ENCODE measurements around the gene HEATR3.

HEATR3 gene

DNA sequence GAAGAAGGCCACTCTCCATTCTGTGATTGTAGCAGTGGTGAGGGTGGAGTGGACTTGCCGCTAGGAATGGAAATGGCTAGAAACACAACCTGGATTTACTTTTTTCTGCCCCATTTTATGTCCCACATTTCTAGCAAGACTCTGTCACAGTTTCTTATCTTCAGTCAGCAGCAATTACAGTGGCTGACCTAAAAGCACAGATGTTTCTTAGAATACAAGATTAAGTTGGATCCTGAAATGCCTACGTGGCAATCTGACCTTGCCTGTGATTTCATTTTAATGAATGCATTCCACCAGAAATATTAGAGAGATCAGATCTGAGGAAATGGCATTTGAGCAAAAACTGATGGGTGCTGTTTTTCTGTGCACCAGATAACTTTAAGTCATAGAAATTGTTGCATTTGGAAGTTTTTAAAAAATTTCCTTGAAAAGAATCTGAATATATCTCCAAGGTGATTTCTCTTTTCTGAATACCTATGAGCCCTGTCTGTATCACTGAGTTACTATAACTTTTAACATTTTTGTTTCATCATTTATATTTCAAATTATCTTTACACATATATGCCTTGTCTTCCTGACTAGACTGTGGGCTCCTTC lies 5.4 kb downstream of the HEATR3 start:
- Histone ChIP-seq H3K36me3 (ENCODE audit: control insufficient read depth in 2 of 2, insufficient read depth in 2 of 2, low read length in 2 of 2) (peaks cover 2 to 8% of the 10 kb centered on the region in 2 donors), H3K27ac (ENCODE audit: low read length) (no peak overlapping the region), H3K27me3 (ENCODE audit: control insufficient read depth in 1 of 2, insufficient read depth in 2 of 2, low read length in 2 of 2) (no peaks in the 10 kb centered on the region), H3K9ac (ENCODE audit: low read length in 2 of 2) (no peak overlapping the region), H3K4me1 (ENCODE audit: control insufficient read depth, insufficient read depth, low read length) (peaks cover 20% of the 10 kb centered on the region), H3K9me3 (ENCODE audit: control insufficient read depth in 2 of 2, low read length in 2 of 2) (no peaks in the 10 kb centered on the region), H3K4me3 (ENCODE audit: low read length in 2 of 2) (no peak overlapping the region)

DNA sequence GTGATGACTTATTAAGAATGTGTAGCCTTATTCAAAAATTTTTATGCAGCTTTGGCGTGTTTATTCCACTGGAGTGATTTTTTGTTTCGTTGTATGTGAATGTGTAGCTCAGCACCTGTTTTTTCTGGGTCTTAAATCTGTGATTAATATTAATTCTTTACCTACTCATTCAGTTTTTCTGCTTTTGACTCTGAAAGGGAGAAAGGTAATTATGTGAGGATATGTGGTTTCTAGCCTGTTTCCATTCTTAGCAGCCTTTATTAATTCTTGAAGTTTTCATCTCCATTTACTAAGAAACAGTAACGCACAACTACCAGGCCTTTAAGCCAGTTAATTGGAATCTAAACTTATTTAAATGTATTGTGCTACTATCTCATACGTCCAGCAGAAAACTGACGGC lies 7.0 kb downstream of the HEATR3 start:
- no peaks in the 10 kb centered on the region for H3K9me3 ChIP-seq (ENCODE audit: control insufficient read depth in 2 of 2, low read length in 2 of 2)
- peaks cover 7% of the 10 kb centered on the region for H3K4me1 ChIP-seq (ENCODE audit: control insufficient read depth, insufficient read depth, low read length)
- H3K4me3 ChIP-seq (ENCODE audit: low read length in 2 of 2): no peak overlapping the region
- H3K36me3 ChIP-seq (ENCODE audit: control insufficient read depth in 2 of 2, insufficient read depth in 2 of 2, low read length in 2 of 2): peaks cover 4 to 8% of the 10 kb centered on the region in 2 donors
- H3K9ac ChIP-seq (ENCODE audit: low read length in 2 of 2): no peak overlapping the region
- no peak overlapping the region for H3K27ac ChIP-seq (ENCODE audit: low read length)
- no peaks in the 10 kb centered on the region for H3K27me3 ChIP-seq (ENCODE audit: control insufficient read depth in 1 of 2, insufficient read depth in 2 of 2, low read length in 2 of 2)

DNA sequence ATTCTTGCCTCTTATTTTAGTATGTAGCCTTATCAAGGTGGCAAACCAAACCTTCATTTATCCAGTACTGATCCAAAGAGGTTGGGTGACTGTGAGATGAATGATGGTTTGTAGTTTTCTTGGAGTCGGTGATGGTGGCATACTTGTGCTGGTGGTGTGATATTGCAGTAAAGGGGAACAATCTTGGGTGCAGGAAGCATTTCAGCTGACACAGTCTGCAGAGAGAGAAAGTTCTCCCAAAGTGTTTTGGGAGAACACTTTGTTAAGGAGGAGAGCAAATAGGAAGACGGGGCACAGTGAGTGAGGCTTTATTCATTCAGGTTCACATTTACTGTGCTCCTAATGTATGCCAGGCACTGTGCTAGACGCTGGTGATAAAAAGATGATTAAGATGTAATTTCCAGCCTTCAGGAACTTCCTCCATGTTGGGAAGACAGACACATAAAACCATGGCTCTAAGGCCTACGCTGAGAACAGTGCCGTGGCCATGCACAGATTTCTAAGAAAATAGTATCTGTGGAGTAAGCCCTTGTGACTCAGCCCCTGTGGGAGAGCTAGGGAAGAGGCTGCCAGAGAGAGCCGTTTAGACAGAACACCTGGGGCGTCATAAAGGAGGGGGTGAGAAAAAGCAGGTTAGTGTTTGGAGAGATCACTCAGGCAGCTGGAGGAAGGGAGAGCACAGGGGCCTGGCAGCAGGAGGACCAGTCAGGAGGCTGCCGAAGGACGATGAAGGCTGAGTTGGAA lies 13.8 kb downstream of the HEATR3 start:
- H3K9ac ChIP-seq (ENCODE audit: low read length in 2 of 2): no peak overlapping the region
- no peak overlapping the region for H3K27ac ChIP-seq (ENCODE audit: low read length)
- no peaks in the 10 kb centered on the region for H3K4me1 ChIP-seq (ENCODE audit: control insufficient read depth, insufficient read depth, low read length)
- H3K4me3 ChIP-seq (ENCODE audit: low read length in 2 of 2): no peak overlapping the region
- no peaks in the 10 kb centered on the region for H3K9me3 ChIP-seq (ENCODE audit: control insufficient read depth in 2 of 2, low read length in 2 of 2)
- no peaks in the 10 kb centered on the region for H3K27me3 ChIP-seq (ENCODE audit: control insufficient read depth in 1 of 2, insufficient read depth in 2 of 2, low read length in 2 of 2)
- peaks cover 19 to 29% of the 10 kb centered on the region in 2 donors for H3K36me3 ChIP-seq (ENCODE audit: control insufficient read depth in 2 of 2, insufficient read depth in 2 of 2, low read length in 2 of 2)

DNA sequence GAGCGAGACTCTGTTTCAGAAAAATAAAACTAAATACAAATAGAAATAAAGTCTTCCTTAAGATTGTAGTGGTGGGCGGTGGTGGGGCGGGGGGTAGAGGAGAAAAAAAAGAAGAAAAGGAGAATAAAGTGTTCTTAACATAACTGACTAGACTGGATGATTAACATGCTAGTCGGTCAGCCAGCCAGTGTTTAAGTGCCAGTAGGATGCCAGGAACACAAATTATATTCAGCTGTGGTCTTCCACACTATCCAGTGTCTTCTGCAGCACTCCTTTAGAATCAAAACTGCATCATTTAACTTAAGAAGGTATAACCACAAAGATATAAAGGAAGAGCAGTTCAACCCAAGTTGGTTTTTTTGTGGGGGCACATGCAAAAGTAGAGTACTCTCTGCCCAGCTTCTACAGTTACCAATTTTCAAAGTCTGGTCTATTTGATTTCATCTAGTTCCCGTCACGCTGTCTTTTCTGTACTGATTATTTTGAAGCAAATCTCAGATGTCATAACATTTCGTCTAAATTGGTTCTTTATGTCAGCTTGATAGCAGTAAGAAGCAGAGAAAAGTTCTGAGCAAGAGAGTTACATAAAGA lies 15.8 kb downstream of the HEATR3 start:
- Histone ChIP-seq H3K4me1 (ENCODE audit: control insufficient read depth, insufficient read depth, low read length) (no peaks in the 10 kb centered on the region), H3K9ac (ENCODE audit: low read length in 2 of 2) (no peak overlapping the region), H3K36me3 (ENCODE audit: control insufficient read depth in 2 of 2, insufficient read depth in 2 of 2, low read length in 2 of 2) (peaks cover 31 to 32% of the 10 kb centered on the region in 2 donors), H3K9me3 (ENCODE audit: control insufficient read depth in 2 of 2, low read length in 2 of 2) (no peaks in the 10 kb centered on the region), H3K4me3 (ENCODE audit: low read length in 2 of 2) (no peak overlapping the region), H3K27me3 (ENCODE audit: control insufficient read depth in 1 of 2, insufficient read depth in 2 of 2, low read length in 2 of 2) (no peaks in the 10 kb centered on the region), H3K27ac (ENCODE audit: low read length) (no peak overlapping the region)

DNA sequence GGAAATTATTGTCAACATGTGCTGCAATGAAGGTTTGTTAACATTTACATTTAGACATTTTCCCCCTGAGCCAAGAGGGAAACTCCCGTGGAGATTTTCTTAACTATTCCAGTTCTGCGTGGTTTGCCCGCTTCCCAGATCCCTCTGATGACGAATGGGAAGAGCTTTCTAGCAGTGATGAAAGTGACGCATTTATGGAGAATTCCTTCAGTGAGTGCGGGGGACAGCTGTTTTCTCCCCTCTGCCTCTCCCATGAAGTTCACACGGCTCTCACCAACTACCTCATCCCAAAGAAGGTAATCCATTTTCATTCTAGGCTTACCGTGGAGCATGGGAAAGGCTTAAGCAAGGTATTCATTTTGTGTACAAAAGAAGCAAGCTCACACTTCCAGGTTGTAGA lies 18.2 kb downstream of the HEATR3 start:
- Histone ChIP-seq H3K36me3 (ENCODE audit: control insufficient read depth in 2 of 2, insufficient read depth in 2 of 2, low read length in 2 of 2) (peaks cover 35 to 47% of the 10 kb centered on the region in 2 donors), H3K4me3 (ENCODE audit: low read length in 2 of 2) (no peak overlapping the region), H3K4me1 (ENCODE audit: control insufficient read depth, insufficient read depth, low read length) (no peaks in the 10 kb centered on the region), H3K27me3 (ENCODE audit: control insufficient read depth in 1 of 2, insufficient read depth in 2 of 2, low read length in 2 of 2) (no peaks in the 10 kb centered on the region), H3K9ac (ENCODE audit: low read length in 2 of 2) (no peak overlapping the region), H3K9me3 (ENCODE audit: control insufficient read depth in 2 of 2, low read length in 2 of 2) (no peaks in the 10 kb centered on the region), H3K27ac (ENCODE audit: low read length) (no peak overlapping the region)

DNA sequence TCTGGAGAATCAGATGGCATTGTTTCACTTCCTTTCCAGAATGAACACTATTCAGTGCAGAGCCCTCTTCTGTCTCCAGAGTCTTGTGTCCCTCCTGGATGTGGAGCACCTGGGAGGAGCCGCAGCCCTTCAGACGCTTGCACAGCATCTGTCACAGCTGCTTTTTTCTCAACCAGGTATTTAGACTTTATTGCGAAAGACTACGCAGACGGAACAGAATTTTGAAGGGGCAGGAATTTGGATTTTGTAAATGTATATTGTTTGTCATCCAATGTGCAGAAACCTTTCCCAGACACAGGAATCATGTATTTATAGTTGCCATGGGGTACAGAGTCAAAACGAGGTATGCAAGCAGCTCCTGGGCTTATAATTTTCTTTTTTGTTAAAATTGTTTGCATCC lies 20.4 kb downstream of the HEATR3 start:
- peaks cover 28 to 42% of the 10 kb centered on the region in 2 donors for H3K36me3 ChIP-seq (ENCODE audit: control insufficient read depth in 2 of 2, insufficient read depth in 2 of 2, low read length in 2 of 2)
- H3K9ac ChIP-seq (ENCODE audit: low read length in 2 of 2): no peak overlapping the region
- H3K9me3 ChIP-seq (ENCODE audit: control insufficient read depth in 2 of 2, low read length in 2 of 2): no peaks in the 10 kb centered on the region
- no peaks in the 10 kb centered on the region for H3K27me3 ChIP-seq (ENCODE audit: control insufficient read depth in 1 of 2, insufficient read depth in 2 of 2, low read length in 2 of 2)
- no peaks in the 10 kb centered on the region for H3K4me1 ChIP-seq (ENCODE audit: control insufficient read depth, insufficient read depth, low read length)
- no peak overlapping the region for H3K27ac ChIP-seq (ENCODE audit: low read length)
- H3K4me3 ChIP-seq (ENCODE audit: low read length in 2 of 2): no peak overlapping the region

DNA sequence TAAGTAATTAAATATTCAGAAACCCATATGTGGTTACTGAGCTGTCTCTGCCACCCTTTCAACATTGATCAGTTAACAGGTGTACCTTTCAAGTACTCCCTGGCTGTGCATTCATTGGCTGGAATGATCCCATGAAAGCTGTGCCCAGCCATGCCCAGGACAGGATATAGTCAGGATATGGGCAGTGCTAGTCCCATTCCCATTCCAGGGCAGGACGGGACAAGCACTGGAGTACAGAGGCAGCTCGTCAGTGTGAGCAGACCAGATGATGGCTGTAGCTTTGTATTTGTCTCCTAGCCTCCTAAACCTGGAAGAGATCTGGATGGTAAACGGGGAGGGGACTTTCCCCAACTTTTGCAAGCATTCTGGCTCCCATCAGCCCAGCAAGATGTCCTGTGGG lies 22.5 kb downstream of the HEATR3 start:
- no peaks in the 10 kb centered on the region for H3K27me3 ChIP-seq (ENCODE audit: control insufficient read depth in 1 of 2, insufficient read depth in 2 of 2, low read length in 2 of 2)
- H3K36me3 ChIP-seq (ENCODE audit: control insufficient read depth in 2 of 2, insufficient read depth in 2 of 2, low read length in 2 of 2): peaks cover 31 to 42% of the 10 kb centered on the region in 2 donors
- no peaks in the 10 kb centered on the region for H3K9me3 ChIP-seq (ENCODE audit: control insufficient read depth in 2 of 2, low read length in 2 of 2)
- H3K4me3 ChIP-seq (ENCODE audit: low read length in 2 of 2): no peak overlapping the region
- H3K4me1 ChIP-seq (ENCODE audit: control insufficient read depth, insufficient read depth, low read length): no peaks in the 10 kb centered on the region
- no peak overlapping the region for H3K27ac ChIP-seq (ENCODE audit: low read length)
- no peak overlapping the region for H3K9ac ChIP-seq (ENCODE audit: low read length in 2 of 2)

DNA sequence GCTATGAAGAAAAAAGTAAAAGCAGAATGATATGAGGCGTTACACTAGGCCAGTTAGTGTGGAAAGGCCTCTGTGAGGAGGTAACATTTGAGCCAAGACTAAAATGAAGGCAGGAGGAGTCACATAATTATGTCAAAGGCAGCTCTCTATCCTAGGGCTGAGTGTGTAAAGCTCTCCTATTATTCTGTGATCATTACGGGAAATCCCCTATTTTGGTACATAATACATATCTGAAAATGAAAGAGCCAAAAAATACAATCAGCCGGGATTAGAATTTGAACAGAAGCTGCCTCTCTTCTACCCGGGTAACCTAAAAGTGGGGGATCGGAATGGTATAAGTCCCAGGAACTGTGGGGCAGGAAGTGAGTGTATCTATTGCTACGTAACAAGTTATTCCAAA lies 27.1 kb downstream of the HEATR3 start:
- H3K4me1 ChIP-seq (ENCODE audit: control insufficient read depth, insufficient read depth, low read length): no peaks in the 10 kb centered on the region
- H3K4me3 ChIP-seq (ENCODE audit: low read length in 2 of 2): no peak overlapping the region
- no peaks in the 10 kb centered on the region for H3K27me3 ChIP-seq (ENCODE audit: control insufficient read depth in 1 of 2, insufficient read depth in 2 of 2, low read length in 2 of 2)
- no peak overlapping the region for H3K9ac ChIP-seq (ENCODE audit: low read length in 2 of 2)
- peaks cover 11 to 20% of the 10 kb centered on the region in 2 donors for H3K36me3 ChIP-seq (ENCODE audit: control insufficient read depth in 2 of 2, insufficient read depth in 2 of 2, low read length in 2 of 2)
- H3K27ac ChIP-seq (ENCODE audit: low read length): no peak overlapping the region
- no peaks in the 10 kb centered on the region for H3K9me3 ChIP-seq (ENCODE audit: control insufficient read depth in 2 of 2, low read length in 2 of 2)

DNA sequence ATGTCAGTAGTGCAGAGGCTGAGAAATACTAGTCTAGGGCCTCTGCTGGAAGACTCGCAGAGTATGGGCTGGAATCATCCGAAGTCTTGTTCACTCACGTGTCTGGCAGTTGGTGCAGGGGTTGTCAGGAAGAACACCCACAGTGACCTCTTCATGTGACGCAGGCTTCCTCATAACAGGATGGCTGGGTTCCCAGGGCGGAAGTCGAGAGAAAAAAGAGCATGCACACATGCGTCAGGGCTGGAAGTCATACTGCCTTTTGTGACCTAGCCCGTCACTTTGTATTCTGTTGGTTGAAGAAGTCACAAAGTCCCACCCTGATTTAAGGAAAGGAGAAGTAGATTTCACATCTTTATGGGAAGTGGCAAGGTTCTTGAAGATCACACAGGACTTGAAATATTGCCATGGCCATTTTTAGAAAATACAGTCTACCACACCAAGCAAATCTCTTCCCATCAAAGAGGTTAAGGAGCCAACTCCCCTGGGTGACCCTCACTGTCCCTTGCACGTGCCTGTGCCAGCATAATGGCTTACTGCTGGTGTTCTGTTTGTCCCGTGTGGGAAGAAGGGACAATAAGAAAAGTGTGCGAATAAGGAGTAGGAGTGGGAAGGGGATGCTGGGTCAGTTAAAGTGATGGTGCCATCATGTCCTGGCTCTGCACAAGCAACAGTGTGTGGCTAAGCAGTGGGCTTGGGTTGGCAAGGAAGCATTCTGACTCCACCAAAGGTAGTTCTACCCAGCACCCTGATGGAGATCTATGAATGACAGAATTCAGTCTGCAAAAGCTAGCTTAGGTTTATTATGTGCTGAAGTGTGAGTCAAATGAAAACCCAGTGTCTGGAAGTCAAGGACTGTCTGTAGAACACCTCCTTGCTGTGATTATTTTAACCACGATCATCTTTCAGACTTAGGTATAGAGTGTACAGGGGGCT lies 28.1 kb downstream of the HEATR3 start:
- Histone ChIP-seq H3K9me3 (ENCODE audit: control insufficient read depth in 2 of 2, low read length in 2 of 2) (no peaks in the 10 kb centered on the region), H3K27me3 (ENCODE audit: control insufficient read depth in 1 of 2, insufficient read depth in 2 of 2, low read length in 2 of 2) (no peaks in the 10 kb centered on the region), H3K27ac (ENCODE audit: low read length) (peak overlapping the region; percentile 12), H3K4me3 (ENCODE audit: low read length in 2 of 2) (no peak overlapping the region), H3K36me3 (ENCODE audit: control insufficient read depth in 2 of 2, insufficient read depth in 2 of 2, low read length in 2 of 2) (peaks cover 6 to 11% of the 10 kb centered on the region in 2 donors), H3K4me1 (ENCODE audit: control insufficient read depth, insufficient read depth, low read length) (no peaks in the 10 kb centered on the region), H3K9ac (ENCODE audit: low read length in 2 of 2) (no peak overlapping the region)

DNA sequence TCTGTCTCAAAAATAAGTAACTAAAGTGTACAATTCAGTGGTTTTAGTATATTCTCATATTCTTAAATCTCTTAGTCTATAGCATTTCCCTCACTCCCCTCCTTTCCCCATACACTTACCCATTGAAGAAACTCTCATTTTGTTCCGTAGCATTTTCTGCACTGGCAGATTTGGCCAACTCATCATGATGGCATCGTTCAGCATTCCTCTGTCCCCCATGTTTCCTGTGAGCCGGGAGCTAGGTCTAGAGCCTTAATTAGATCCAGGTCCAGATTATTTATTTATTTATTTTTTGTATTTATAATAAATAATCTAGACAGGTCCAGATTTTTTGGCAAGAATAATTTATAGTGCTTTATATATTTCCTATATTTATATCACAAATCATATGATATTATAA lies 31.0 kb downstream of the HEATR3 start:
- Histone ChIP-seq H3K4me3 (ENCODE audit: low read length in 2 of 2) (no peak overlapping the region), H3K36me3 (ENCODE audit: control insufficient read depth in 2 of 2, insufficient read depth in 2 of 2, low read length in 2 of 2) (peaks cover 6 to 18% of the 10 kb centered on the region in 2 donors), H3K4me1 (ENCODE audit: control insufficient read depth, insufficient read depth, low read length) (no peaks in the 10 kb centered on the region), H3K27ac (ENCODE audit: low read length) (no peak overlapping the region), H3K27me3 (ENCODE audit: control insufficient read depth in 1 of 2, insufficient read depth in 2 of 2, low read length in 2 of 2) (no peaks in the 10 kb centered on the region), H3K9ac (ENCODE audit: low read length in 2 of 2) (no peak overlapping the region), H3K9me3 (ENCODE audit: control insufficient read depth in 2 of 2, low read length in 2 of 2) (no peaks in the 10 kb centered on the region)

Measured in stomach smooth muscle (tissue), 2 donors.